ENCODE measurements around the gene HEMGN. TPM values are rescaled to one million over a fixed set of nuclear protein-coding genes. Genes with fewer than 3 reads are reported as not detected.

Gene HEMGN
- total and polyA plus RNA-seq, 2 of the 4 experiments (the other 2 are of a cell fraction) = not detected

- no peak overlapping the region for H2AK5ac ChIP-seq (ENCODE audit: low read depth, low read length)
- WGBS, 2 experiments (ENCODE audit: extremely low coverage in 2 of 2, insufficient read length in 1 of 2) = no CpG with 5 or more reads among the region's 9 CpGs
Measured at GRCh38 chr9:97889941-97890887, 47.8 kb downstream of the HEMGN start.

More at GRCh38 chr9:97889941-97890887, 47.8 kb downstream of the HEMGN start:
- DNase-seq = no peak
- H4K91ac ChIP-seq (ENCODE audit: insufficient read depth, low read depth, low read length) = no peak overlapping the region
- H2AFZ ChIP-seq (replicated peaks; ENCODE audit: low read length, poor library complexity) = peak overlapping the region; percentile 13
- H3K9me3 ChIP-seq (ENCODE audit: control insufficient read depth, insufficient read depth, low read length) = peaks cover 6% of the 10 kb centered on the region
- no peak overlapping the region for H2BK20ac ChIP-seq (ENCODE audit: low read depth, low read length)
- TF ChIP-seq USF2 (IDR thresholded peaks at IDR 0.05; ENCODE audit: low read depth, low read length) = no peak
- peak; percentile 25; the same call in 1 of the 2 replicates for TF ChIP-seq RAD21 (IDR thresholded peaks at IDR 0.05; ENCODE audit: low read length)
- TF ChIP-seq CTCF (conservative IDR thresholded peaks at IDR 0.05; ENCODE audit: low read depth, low read length) = peak; percentile 52
- peak; percentile 34; the same call in 1 of the 2 replicates for TF ChIP-seq SMC3 (IDR thresholded peaks at IDR 0.05; ENCODE audit: low read depth, low read length)
- no peak for TF ChIP-seq MXI1 (IDR thresholded peaks at IDR 0.05; ENCODE audit: borderline replicate concordance, low read depth, low read length)
- no peak for TF ChIP-seq RFX5 (IDR thresholded peaks at IDR 0.05; ENCODE audit: low read depth, low read length)
- no peak for TF ChIP-seq BHLHE40 (IDR thresholded peaks at IDR 0.05; ENCODE audit: low read depth, low read length)
- no peak for TF ChIP-seq ELK1 (IDR thresholded peaks at IDR 0.05; ENCODE audit: borderline replicate concordance, low read depth, low read length)
- no peak for TF ChIP-seq MAZ (IDR thresholded peaks at IDR 0.05; ENCODE audit: borderline replicate concordance, low read depth, low read length)
- no peak for TF ChIP-seq MAFK (IDR thresholded peaks at IDR 0.05; ENCODE audit: low read depth, low read length)
- POLR2A ChIA-PET (ENCODE audit: unreplicated experiment) = no interaction called here
- H3K36me3 ChIP-seq (ENCODE audit: control insufficient read depth, insufficient read depth, low read length) = no peaks in the 10 kb centered on the region
- no peak overlapping the region for H4K8ac ChIP-seq (ENCODE audit: low read depth in 2 of 2, low read length in 2 of 2)
- ATAC-seq (ENCODE audit: low read depth) = 0 out of 2 replicates have a peak, but pooled peaks have one; percentile 44
- H3K79me1 ChIP-seq (ENCODE audit: low read depth in 1 of 2, low read length in 2 of 2) = no peaks in the 10 kb centered on the region
- no peak overlapping the region for H3K9ac ChIP-seq (ENCODE audit: low read depth, low read length)
- H4K5ac ChIP-seq (ENCODE audit: low read depth, low read length) = no peak overlapping the region
- no peak overlapping the region for H3K27ac ChIP-seq (ENCODE audit: insufficient read depth, low read length)
- CTCF ChIA-PET = interaction anchor here (0.5 to 1.6 kb wide), 3 partner anchors 10 to 1831 kb away, joined by 4 to 9 read pairs (median 5); no protein-coding TSS in a partner anchor
- H3K4me2 ChIP-seq (ENCODE audit: low read depth, low read length) = no peak overlapping the region
- H3K56ac ChIP-seq (ENCODE audit: extremely low read depth, insufficient read depth, low read length) = no peak overlapping the region
- no peaks in the 10 kb centered on the region for H3K4me1 ChIP-seq (ENCODE audit: control insufficient read depth, insufficient read depth, low read length)
- H3K14ac ChIP-seq (replicated peaks; ENCODE audit: low read depth, low read length) = no peak overlapping the region
- H4K20me1 ChIP-seq (ENCODE audit: insufficient read depth, low read length) = no peaks in the 10 kb centered on the region
- dilution Hi-C loops (cut with HindIII; ENCODE audit: low sequenced_read_pairs, unreplicated experiment) = no loop called here
- peak overlapping the region; percentile 9 for H2AK9ac ChIP-seq (replicated peaks; ENCODE audit: low read depth, low read length, poor library complexity)
- peaks cover 3% of the 10 kb centered on the region; the same call in 1 of the 2 replicates for H3K27me3 ChIP-seq (ENCODE audit: control insufficient read depth, insufficient read depth, low read length)
- no peaks in the 10 kb centered on the region for H3K9me1 ChIP-seq (ENCODE audit: insufficient read depth, low read length)
- H3K23ac ChIP-seq (ENCODE audit: low read depth, low read length) = no peak overlapping the region
- intact Hi-C loops (cut with micrococcal nuclease) = loop anchor here (10.0 kb wide), 1 partner anchor 425 kb away; no protein-coding TSS in a partner anchor
- no TSS peak for BruUV-seq (replicated peaks)
- no peak overlapping the region for H3K18ac ChIP-seq (ENCODE audit: low read depth, low read length)
- H2BK120ac ChIP-seq (ENCODE audit: low read depth, low read length) = no peak overlapping the region
- H3K4me3 ChIP-seq (ENCODE audit: insufficient read depth, low read depth, low read length) = no peak overlapping the region
- H2BK5ac ChIP-seq (ENCODE audit: low read depth, low read length, poor library complexity, severe bottlenecking) = no peak overlapping the region
- in situ Hi-C loops (cut with MboI; ENCODE audit: low sequenced_read_pairs) = no loop called here
- no peak overlapping the region for H3K4ac ChIP-seq (ENCODE audit: low read depth, low read length)
- no peak overlapping the region for H2BK15ac ChIP-seq (ENCODE audit: low read depth, low read length)
